GM06990 (cell line): ENCODE measurements around the gene GABRA5.

Source experiments
- DNase-seq: peaks from one replicate; pipeline ENCODE4 v3.0.0-alpha.2; 2011; ENCODE audit not compliant: insufficient read length; ENCODE audit errors: extremely low read depth
- H3K27me3 ChIP-seq: replicated peaks from 2 replicates; pipeline ENCODE4 v1.6.0; 2011; ENCODE audit warnings: low read length; ENCODE audit not compliant: control insufficient read depth, insufficient read depth
- H3K36me3 ChIP-seq: 2 replicates; pipeline ENCODE4 v1.5.1; 2011; ENCODE audit warnings: low read length; ENCODE audit not compliant: control insufficient read depth, insufficient read depth
- H3K4me3 ChIP-seq: replicated peaks from 2 replicates; pipeline ENCODE4 v1.5.1; 2011; ENCODE audit warnings: low read depth, mild to moderate bottlenecking, control low read depth, low read length
- CTCF ChIP-seq: IDR thresholded peaks from 2 replicates; pipeline ENCODE4 v1.5.1; 2011; ENCODE audit warnings: low read length, control low read depth, mild to moderate bottlenecking, inconsistent platforms; ENCODE audit not compliant: insufficient read depth, poor library complexity, severe bottlenecking

The GABRA5 gene

GRCh38 chr15:26842391-26842790, 24.5 kb upstream of the GABRA5 start:
- no peaks in the 10 kb centered on the region for H3K36me3 ChIP-seq
- no peak for DNase-seq
- TF ChIP-seq CTCF = no peak
- H3K27me3 ChIP-seq = no peaks in the 10 kb centered on the region
- no peak overlapping the region for H3K4me3 ChIP-seq

- Histone ChIP-seq H3K4me3 (no peak overlapping the region), H3K36me3 (no peaks in the 10 kb centered on the region), H3K27me3 (no peaks in the 10 kb centered on the region)
- no peak for DNase-seq
- no peak for TF ChIP-seq CTCF
Measured at GRCh38 chr15:26844901-26845300, 22.0 kb upstream of the GABRA5 start.

GRCh38 chr15:26848498-26848897, 18.4 kb upstream of the GABRA5 start:
- Histone ChIP-seq H3K36me3 (no peaks in the 10 kb centered on the region), H3K4me3 (no peak overlapping the region), H3K27me3 (no peaks in the 10 kb centered on the region)
- TF ChIP-seq CTCF = no peak
- DNase-seq = no peak

GRCh38 chr15:26850161-26850560, 16.7 kb upstream of the GABRA5 start:
- no peak for TF ChIP-seq CTCF
- no peaks in the 10 kb centered on the region for H3K36me3 ChIP-seq
- no peak for DNase-seq
- H3K27me3 ChIP-seq = no peaks in the 10 kb centered on the region
- H3K4me3 ChIP-seq = no peak overlapping the region

GRCh38 chr15:26852980-26853379, 13.9 kb upstream of the GABRA5 start:
- DNase-seq = no peak
- no peak overlapping the region for H3K4me3 ChIP-seq
- no peaks in the 10 kb centered on the region for H3K27me3 ChIP-seq
- no peak for TF ChIP-seq CTCF
- H3K36me3 ChIP-seq = no peaks in the 10 kb centered on the region

- Histone ChIP-seq H3K36me3 (no peaks in the 10 kb centered on the region), H3K4me3 (no peak overlapping the region), H3K27me3 (no peaks in the 10 kb centered on the region)
- TF ChIP-seq CTCF = no peak
- no peak for DNase-seq
Measured at GRCh38 chr15:26854435-26854834, 12.4 kb upstream of the GABRA5 start.
